Stimulated activated CD4-positive, alpha-beta T cell treated with anti-CD3 and anti-CD28 coated beads, Interleukin-1b, Interleukin-23, amount 100 ng/mL, for 48 hours (primary cell): ENCODE measurements around the gene PLEKHG4.
A peak's percentile ranks its signal among the peaks of the same experiment; 100 is the strongest.

ENCODE experiments used
- DNase-seq: peaks from one replicate; pipeline ENCODE4 v3.0.0-alpha.2; 2020

Gene PLEKHG4

DNA sequence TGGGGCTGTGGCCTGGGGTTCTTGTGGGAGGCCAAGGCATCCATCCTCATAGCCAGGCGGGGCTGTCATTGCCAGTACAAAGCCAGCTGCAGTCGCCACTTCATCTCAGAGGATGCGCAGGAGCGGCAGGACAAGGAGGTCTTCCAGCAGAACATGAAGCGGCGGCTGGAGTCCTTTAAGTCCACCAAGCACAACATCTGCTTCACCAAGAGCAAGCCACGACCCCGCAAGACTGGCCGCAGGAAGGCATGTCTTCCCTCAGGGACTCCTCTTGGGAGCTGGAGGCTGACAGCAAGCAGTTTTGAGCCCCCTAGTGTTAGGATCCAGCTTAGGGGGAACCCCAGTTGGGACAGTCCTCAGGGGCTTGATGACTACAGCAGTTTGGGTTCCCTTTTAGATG lies 15.1 kb upstream of the PLEKHG4 start:
- DNase-seq, result no peak

GRCh38 chr16:67264866-67265265 lies 14.5 kb upstream of the PLEKHG4 start:
- no peak for DNase-seq

GRCh38 chr16:67265834-67266233 lies 13.5 kb upstream of the PLEKHG4 start:
- no peak for DNase-seq

- no peak for DNase-seq
Observed at GRCh38 chr16:67268136-67268579, 11.2 kb upstream of the PLEKHG4 start.

- DNase-seq, result no peak
Observed at GRCh38 chr16:67269766-67270165, 9.6 kb upstream of the PLEKHG4 start.

DNA sequence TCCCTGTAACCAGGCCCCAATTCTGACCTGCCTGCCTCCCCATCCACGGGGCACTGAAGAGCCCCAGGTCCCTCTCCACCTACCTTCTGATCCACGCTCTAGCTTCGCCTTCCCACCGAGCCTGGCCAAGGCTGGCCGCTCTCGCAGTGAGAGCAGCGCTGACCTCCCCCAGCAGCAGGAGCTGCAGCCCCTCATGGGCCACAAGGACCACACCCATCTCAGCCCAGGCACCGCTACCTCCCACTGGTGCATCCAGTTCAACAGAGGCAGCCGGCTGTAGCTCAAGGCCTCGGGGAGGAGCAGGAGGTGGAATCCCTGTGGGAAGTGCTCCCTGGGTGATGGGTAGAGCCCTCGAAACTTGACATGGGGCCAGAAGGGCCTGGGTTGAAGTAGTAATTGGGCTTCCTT lies 8.4 kb upstream of the PLEKHG4 start:
- no peak for DNase-seq

- no peak for DNase-seq
Observed at GRCh38 chr16:67271446-67271845, 7.9 kb upstream of the PLEKHG4 start.

DNA sequence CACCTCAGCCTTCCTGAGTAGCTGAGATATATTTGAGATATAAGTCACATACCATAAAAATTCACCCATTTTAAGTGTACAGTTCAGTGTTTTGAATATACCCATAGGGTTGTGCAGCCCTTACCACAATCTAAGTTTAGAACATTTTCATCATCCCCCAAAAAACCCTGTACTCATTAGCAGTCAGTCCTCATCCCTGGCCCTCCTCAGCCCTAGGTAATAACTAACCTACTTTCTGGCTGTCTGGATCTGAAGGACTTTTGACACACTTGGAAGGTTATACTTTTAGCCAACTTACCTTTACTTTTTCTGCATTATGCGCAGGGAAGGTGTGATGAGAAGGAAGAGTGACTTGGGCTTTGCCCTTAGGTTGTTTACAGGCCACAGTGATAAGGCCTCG lies 4.0 kb upstream of the PLEKHG4 start:
- no peak for DNase-seq

- DNase-seq, result peak; percentile 30
Observed at GRCh38 chr16:67277294-67277998, 1.9 kb upstream of the PLEKHG4 start.

DNA sequence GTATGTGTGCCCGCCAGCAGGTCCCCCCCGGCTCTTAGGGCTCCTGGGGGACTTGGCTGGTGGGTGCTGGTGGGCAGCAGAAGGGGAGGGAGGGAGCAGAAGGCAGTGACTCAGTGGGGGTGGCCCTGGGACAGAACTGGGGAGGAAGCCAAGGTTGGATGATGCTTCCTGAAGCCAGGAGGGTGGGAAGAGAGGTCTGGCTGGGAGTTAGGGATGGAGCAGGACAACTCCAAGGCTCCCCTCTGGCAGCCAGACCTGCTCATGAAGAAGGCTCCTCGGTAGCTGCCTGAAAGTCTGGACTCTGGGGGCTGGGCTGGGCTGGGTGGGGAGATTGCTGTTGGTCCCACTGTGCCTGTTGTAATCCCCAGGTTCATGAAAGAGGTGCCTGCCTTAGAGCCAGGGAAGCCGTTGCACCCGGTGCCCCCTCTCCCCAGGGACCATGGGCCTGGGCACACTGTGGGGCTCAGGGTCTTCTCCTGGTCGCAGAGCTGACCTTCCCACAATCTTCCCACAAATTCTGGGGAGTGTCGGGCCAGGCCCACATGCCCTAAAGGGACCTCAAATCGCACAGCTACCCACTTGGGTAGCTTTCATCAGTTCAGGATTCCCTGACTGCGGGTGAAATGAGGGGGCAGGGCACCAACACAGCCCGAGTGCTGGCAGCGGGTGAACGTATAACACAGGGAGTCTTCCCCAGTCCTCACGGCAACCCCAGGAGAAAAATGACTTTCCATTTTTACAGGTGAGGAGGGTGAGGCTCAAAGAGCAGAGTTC lies 1.1 kb upstream of the PLEKHG4 start:
- DNase-seq, result no peak

DNA sequence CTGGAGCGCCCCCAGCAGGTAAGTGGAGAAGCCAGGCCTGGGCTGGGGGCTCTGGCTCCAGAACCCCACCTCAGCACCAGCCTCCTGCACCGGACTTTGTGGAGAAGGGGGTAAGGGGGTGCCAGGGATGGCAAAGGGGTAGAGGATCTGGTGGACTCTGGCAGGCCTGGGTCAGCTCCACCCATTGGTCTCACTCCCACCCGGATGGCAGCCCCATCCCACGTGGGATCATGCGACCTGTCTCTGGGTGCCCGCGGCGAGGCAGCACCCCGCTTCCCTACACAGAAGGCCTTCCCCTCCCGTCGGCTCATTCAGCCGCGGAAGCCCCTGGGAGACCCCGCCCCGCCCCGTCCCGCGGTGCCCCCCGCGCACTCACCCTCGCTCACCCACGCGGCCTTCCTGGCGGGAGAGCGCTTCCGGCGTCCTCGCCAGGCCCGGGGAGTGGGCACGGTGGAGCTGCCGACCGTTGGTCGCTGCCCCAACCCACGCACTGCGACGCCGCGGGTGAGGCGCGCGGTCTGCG lies 498 bp upstream of the PLEKHG4 start:
- peak; percentile 52 for DNase-seq

GRCh38 chr16:67280090-67281015 lies 1.0 kb downstream of the PLEKHG4 start:
- no peak for DNase-seq

GRCh38 chr16:67281536-67282446 lies 2.5 kb downstream of the PLEKHG4 start:
- DNase-seq, result no peak

DNA sequence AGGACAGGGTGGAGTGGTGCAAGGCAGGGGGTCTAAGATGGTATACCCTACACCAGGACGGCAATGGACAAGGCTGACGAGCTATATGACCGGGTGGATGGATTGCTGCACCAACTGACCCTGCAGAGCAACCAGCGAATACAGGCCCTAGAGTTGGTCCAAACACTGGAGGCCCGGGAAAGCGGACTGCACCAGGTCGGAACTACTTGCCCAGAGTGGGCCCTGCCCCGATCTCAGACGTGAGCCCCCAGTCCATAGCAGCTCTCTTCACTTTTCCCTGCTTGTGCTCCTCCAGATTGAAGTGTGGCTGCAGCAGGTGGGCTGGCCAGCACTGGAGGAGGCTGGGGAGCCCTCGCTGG lies 3.1 kb downstream of the PLEKHG4 start:
- DNase-seq, result no peak

DNA sequence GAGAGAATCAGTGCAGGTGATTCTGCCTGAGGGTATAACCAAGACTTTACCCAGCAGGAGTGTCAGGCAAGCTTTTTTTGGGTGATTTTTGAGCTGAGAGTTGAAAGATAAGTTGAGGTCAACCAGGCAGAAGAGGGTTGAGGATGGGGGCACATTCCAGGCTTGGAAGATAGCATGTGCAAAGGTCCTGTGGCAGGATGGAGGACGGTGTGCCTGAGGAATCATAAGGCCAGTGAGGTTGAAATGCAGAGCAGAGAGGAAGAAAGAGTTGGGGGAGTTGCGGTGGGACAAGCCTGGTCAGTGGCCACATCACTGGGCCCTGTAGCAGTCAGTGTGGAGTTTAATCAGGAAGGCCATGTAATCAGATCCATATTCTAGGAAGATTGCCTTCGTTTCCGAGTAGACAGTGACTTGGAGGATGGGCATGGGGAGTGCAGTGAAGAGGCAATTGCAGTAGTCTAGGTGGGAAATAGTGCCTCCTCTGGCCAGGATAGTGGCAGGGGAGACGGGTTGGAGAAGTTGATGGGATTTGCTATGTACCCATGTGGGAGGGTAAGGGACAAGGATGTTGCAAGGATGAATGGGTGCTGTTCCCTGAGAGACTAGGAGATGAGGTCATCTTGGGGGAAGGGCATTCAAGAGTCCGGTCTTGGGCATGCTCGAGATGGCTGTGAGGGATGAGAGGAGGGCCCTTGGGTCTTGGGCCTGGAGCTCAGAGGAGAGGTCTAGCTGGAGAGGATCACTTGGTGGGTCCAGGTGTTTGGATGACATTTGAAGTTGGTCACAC lies 3.9 kb downstream of the PLEKHG4 start:
- DNase-seq, result no peak

GRCh38 chr16:67283826-67284555 lies 4.7 kb downstream of the PLEKHG4 start:
- DNase-seq, result no peak

GRCh38 chr16:67284699-67285646 lies 5.6 kb downstream of the PLEKHG4 start:
- no peak for DNase-seq

DNA sequence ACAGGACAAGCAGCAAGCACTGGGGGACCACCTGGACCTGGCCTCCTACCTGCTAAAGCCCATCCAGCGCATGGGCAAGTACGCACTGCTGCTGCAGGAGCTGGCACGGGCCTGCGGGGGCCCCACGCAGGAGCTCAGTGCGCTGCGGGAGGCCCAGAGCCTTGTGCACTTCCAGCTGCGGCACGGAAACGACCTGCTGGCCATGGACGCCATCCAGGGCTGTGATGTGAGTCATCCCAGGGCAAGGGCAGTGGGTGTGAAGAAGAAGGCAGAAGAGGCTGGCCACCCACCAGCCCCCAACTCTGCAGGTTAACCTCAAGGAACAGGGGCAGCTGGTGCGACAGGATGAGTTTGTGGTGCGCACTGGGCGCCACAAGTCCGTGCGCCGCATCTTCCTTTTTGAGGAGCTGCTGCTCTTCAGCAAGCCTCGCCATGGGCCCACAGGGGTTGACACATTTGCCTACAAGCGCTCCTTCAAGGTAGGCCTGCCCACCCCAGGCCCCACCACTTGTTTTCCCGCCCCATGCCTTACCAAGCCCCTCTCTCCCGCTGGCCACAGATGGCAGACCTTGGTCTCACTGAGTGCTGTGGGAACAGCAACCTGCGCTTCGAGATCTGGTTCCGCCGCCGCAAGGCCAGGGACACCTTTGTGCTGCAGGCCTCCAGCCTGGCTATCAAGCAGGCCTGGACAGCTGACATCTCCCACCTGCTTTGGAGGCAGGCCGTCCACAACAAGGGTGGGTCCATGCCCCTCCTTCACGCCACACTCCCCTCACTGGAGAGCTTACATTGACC lies 7.3 kb downstream of the PLEKHG4 start:
- DNase-seq, result no peak
